CMK (cell line): ENCODE data around the gene ARID1B.

Experiments
- DNase-seq: peaks from one replicate; pipeline ENCODE4 v3.0.0-alpha.2; 2010; ENCODE audit warnings: low read depth

Gene ARID1B

DNA sequence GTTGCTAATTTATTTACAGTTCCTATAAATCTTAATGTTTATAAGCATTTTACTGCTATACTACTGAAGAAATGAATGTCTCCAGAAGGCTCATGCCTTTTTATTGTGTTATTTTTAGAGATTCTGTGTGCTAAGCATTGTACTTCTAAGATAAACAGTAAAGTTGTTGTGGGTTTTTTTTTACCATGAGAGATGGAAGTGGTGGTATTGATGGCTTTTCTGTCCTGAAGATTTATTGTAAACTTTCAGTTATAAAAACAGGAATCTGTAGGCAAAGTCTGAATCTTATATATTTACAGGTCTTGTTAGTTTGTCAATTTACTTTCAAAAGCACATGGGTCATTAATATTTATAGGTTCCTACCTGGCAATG, 299.3 kb downstream of the ARID1B start:
- no peak for DNase-seq

DNA sequence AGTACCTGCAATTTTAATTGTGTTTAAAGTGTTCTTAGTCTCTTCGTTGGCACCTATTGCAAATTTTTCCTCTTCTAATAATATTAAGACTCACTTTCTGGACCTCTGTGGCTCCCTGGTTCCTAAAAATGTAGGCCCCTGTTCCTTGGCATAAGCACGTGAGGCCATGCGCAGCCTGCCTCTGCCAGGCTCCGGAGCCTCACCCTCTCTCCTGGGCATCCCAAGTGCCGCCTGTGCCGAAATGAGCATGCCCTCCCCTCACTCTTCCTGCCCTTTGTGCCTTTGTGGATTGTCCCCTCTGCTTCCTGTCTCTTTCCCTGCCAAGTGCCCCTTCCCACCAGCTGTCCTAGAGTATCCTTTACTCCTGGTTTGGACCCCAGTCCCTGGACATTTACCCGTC, 300.1 kb downstream of the ARID1B start:
- DNase-seq = no peak

DNA sequence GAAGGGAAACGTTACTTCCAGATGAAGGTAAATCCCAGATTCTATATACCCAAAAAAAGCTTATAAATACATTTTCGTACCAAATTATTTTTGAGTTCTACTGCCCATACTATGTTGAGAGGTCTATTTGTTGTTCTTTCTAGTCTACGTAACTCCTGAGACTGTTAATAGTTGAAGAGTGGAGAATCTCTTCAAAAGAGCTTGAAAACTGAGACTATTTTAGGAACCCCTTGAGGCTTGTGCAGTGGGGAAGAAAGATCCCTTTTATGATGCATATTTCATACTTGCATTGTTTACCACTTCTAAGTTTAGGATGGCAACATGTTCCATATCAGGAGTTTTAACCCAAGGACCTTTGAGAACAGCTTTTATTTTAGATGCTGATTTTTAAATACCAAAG, 301.1 kb downstream of the ARID1B start:
- DNase-seq = no peak

DNA sequence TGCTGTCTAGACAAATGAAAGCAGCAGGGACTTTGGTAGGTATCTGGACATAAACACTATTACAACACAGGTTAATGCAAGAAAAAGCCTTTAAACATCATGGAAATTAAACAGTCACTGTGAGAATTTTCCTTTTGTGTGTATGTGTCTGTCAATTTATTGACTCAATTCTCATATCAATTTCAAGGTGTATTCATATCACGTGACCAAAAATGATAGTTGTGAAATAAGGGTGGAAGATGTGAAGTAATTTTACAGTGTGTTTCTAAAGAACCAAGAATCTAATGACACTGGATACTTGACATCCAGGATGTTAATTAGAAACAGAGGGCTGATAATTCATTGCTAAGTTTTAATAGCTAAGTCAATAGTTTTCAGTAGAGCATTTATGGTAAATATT, 302.1 kb downstream of the ARID1B start:
- no peak for DNase-seq

DNA sequence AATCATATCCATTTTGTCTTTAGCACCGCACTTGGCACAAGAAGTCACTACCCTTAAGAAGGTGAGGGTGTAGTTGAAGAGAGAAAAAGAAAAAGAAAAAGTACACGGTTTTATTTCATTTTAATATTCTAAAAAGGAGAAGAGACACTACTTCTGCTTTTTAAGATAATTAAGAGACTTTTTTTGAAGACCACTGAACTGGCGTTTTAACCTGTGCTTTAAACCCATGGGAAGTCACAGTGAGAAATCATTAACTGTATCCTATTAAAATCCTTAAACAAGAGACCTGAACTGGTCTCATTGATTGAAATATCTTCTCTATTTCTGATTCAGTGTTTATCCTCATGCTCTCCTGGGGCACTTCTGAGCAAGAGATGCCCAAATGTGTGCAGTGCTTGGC, 302.6 kb downstream of the ARID1B start:
- no peak for DNase-seq

DNA sequence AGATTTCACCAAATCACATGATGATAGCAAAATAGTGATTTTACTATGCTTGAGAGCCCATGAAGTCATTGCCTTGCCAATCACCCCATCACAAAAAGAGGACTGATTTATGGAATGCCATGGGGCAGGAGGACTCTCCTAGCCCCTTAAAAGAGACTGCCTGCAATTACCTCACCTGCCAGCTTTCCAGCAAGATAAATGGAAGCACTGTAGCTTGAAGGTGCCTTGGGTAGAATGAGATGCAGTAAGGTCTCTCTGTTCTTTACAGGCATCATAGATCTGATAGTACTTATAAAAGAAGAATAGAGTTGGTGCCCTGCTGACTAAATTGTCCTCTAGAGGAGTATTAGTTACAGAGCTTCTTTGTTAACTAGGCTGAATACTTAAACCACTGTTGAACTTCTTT, 303.8 kb downstream of the ARID1B start:
- DNase-seq = no peak

DNA sequence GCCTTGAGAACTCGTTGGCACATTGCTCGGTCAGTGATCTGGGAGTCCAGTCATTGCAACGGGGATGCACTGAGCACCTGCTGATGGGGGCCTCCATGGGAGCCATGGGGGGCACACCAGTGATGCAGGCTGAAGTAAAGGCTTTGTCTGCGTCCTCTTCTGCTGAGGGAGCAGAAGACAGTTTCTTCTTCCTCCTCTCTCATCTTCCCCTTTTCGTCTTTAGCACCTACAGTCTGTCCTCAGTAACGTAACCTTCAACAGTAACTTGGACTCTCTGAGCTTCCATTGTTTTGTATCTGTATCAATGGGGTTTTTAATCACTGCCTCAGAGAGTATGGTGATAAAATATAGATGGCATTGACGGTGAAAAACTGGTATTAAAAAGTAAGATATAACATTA, 306.2 kb downstream of the ARID1B start:
- no peak for DNase-seq

DNA sequence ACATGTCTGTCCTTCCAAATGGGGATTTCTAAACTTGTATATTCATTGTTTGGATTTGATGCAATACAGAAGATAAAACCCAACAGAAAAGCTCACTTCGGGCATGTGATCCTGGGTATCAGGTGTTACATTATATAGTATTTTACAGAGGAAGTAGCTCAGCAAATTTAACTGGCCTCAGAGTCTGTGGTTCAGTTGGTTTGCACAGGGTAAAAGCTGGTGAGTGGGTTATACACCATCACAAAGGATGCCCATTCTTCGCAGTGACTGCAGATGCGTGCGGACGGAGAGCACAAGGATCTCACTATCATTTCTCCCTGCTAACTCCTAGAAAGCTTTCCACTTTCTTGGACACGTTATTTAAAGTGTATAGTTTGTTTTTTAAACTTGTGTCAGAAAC, 309.5 kb downstream of the ARID1B start:
- no peak for DNase-seq

DNA sequence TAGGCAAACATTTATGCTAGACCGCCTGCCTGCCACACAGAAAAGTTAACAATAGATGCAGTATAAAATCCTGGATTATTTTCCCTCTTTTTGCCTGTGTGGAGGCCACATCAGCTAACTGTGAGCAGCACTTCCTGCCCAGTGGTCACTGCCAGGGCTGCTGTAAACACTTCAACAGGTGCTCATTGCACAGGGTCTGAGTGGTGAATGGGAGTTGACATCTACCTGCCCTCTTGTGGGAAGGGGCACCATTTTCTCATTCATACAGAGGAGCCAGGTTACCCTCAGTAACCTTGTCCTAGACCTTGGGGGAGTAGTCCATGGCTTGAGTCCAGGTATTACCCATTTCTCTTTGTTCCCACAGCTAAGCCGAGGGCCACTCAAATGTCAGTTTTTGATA, 310.8 kb downstream of the ARID1B start:
- DNase-seq = no peak

DNA sequence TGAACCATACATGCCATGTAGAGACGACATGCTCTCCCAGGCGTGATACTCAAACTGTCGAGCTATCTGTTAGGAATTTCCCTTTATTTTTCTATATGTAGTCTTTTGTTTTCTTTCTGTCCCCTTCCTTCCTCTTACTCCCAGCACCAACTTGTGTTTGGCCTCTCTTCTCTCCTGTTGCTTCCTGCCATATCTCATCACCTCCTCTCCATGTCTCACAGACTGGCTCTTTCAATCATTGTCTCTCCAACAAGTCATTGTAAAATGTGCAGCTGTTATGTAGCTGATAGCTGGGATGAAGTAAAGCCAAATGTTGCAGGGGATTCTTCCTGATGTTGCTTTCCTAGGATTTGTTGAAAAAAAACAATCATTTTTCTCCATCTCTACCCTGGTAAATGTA, 311.7 kb downstream of the ARID1B start:
- DNase-seq = no peak

DNA sequence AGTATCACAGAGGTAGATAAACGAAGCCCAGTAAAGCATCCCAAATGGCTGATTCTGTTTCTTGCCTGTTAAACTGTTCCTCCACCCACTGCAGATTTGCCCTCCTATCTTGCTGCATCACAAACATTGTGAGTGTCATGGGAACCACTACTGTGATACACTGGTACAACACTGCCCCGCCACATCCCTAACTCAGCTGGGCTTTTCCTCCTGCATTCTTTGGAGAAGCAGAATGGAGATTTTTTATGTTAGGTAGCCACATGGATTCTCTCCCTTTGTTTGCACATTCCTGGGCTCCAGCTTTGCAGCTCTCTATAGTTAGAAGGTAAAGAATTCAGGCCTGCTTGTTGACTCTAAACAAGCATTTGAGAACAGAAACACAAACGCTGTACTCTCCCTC, 312.1 kb downstream of the ARID1B start:
- no peak for DNase-seq

DNA sequence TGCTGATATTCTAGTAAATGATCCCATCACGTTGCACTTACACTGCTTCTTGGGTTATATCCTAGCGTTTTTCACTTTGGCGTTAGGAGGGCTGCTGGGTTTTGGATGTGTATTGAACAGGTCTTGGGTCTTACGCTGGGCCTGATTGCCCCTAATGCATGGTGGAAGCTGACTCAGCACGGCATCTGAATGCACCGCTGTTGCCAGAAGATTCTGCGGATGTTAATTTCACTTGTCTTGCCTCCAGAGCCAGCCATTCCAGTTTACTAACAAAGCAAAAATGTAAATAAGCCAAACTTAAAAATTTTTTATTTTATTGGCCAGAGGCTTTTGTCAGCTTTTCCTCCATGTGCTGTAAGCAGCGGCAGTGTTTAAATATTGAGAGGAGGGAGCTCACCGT, 312.7 kb downstream of the ARID1B start:
- DNase-seq = no peak

DNA sequence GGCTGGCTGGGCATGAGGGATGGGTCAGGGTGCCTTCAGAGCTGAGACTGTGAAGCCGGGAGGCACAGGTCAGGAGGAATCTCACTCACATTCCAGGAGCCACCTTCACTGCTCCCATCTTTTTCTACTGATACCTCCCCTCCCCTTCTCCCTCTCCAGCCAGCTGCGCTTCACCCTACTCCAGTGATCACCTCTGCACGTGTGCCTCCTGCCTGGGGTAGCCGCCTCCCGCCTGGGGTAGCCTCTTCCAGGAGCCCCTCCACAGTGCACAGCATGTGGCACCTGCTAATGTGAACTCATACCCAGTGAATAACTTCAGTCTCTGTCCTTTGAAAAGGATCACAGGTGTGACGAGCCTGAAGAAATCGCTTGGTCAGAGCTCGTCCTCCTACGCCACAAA, 313.6 kb downstream of the ARID1B start:
- no peak for DNase-seq

DNA sequence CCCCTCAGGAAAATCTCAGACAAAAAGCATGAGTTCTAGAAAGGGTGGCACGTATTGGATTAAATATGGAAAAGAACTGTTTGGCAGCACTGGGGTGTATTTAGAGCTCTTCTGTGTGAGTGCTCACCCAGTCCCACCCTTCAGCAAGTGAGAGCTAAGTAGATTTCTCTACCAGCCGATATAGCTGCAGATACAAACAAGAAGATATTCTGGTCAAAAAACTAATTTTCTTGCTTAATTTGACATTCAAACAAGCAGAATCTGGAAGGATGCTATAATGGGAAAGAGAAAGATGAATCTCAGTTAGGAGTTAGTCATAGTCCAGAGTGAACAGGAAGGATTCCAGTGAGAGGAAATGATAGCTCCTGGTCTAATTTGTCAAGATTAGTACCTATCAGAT, 314.1 kb downstream of the ARID1B start:
- no peak for DNase-seq

DNA sequence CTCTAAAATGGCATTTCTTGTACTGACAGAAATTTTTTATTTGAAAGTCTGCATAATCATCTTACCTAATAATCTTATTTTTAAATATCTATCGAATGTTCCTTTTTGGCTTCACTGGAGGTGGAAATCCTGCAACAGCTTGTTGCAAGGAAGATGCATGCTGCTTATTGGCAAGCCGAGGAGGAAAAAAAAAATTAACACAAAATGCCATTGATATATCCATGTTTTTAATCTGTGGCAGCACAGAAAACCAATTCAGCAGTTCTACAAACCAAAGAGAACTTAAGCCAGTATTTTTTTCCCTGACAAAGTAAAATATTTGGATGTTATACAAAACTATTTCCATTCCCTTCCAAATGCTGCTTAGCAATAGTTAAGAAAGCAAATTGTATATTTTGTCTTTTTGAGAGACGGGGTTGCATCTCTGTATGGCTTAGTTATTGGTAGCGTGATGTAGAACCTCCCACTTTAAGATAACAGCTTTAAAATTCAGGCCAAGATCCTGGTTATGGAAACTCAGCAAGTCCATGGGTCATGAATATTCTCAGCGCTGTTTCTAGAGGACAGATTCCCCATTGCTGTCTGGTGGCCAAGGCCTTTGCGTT, 314.8 kb downstream of the ARID1B start:
- DNase-seq = no peak

DNA sequence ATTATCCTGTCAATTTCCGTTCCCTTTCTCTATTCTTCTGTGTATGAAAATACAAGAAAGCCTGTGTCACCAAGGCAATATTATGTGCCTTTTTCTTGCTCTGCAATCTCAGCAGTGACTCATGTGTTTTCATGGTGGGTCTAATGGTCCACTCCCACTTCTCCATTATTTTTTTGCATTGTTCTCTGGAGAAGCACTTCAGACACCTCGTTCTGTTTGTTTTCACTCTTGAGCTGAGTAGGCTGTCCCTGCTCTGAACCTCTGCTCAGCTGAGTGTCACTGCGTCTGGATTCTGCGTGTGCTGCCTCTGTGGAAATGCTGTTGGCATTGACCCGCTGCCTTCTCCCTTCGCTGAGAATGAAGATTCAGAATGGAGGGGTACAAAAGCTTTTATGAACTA, 315.6 kb downstream of the ARID1B start:
- no peak for DNase-seq

DNA sequence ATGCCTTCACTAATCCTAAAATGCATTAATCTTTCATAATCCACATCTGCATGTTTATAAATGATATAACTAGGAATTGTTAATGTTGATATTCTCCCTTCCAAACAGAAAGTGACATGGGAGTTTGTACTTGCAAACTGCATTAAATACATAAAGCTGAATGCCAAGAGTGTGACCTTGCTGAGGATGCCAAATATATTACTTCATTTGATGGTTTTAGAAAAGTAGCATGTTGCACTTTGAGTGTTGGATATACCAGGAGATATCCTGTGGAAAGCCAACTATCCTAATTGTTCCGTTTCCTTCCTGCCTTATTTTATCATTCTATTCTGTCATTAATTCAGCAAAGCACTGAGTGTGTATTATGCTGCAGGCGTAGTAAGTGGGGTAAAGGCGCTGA, 316.4 kb downstream of the ARID1B start:
- no peak for DNase-seq

DNA sequence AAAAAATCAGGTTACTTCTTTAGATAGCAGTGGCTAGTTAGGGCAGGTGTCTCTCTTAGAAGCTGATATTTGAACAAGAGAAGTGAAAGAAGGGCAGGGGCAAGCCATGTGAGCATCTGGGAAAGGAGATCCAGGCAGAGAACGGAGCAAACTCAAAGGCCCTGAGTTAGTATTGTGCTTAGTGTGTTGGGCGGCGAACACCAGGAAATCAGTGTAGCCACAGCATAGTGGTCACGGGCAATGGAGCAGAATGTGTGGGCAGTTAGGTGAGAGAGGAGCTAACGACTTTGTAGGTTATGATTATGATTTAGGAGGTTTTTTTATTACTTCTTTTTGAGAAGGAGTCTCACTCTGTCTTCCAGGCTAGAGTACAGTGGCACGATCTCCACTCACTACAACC, 316.9 kb downstream of the ARID1B start:
- no peak for DNase-seq

DNA sequence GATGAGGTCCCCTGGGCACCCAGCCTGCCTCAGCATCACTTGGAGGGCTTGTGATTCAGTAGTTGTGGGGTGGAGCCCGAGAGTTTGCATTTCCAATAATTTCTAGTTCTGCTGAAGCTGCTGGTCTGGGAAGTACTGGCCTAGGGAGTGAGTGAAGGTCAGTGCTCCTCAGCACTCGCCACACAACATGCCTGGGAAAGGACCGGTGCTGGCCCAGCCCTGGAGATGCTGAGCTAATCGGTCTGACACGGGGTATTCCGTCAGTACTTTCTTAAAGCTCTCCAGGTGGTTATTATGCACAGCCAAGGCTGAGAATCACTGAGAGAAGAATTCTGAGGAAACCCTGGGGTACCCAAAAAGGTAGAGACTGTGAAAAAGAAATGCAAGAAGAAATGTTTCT, 317.9 kb downstream of the ARID1B start:
- DNase-seq = no peak

DNA sequence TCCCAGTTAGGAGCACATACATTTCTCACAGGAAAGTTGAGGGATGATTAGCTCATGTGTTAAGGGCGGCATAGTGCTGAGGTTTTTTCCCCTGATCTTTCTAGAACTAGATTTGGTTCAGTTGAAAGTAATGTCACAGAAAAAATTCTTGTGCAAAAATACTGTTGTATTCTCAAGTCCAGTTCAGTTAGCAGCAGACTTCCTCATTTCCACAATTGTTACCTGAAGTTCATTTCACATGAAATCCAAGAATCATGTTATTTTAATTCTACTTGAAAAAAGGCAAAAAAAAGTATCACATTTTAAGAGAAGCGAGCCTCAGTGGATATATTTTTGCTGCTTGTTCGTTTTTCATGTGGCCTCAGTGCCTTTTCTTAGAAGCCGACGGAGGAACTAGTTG, 318.4 kb downstream of the ARID1B start:
- DNase-seq = no peak

DNA sequence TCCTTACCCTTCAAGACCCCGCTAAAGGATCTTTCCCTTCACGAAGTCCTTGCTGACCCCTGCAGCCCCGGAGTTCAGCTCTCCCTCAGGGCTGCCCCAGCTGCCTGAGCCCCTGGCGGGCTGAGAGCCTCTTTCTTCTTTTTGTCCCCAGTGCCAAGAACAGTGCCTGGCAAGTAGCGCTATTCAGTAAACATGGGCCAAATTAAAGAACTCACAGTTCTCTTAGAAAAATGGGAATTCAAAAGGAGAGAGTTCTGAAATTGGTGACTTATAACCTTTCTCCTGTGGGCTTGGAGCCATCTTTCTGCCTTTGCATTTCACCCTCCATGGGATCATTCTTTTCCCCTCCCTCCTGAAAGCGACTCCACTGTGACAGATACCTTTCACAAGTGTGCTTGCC, 318.9 kb downstream of the ARID1B start:
- DNase-seq = no peak

DNA sequence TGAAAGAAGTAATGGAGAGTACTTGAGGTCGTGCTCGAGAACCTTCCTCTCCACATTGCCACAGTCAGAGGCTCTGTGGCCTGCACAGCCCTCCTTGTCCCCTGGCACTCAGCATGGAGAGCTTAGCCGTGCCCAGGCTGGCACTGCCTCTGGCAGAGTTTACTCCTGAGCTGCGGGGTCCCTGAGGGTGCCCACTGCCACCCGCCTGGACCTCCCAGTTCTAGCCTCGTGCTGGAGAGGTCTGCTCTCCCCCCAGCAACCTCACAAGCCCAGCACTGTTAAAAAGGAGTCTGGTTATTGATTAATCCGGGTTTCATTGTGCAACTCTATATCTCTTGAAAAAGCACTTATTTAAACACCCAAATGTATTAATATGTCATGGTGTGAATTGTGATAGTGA, 319.3 kb downstream of the ARID1B start:
- DNase-seq = no peak

DNA sequence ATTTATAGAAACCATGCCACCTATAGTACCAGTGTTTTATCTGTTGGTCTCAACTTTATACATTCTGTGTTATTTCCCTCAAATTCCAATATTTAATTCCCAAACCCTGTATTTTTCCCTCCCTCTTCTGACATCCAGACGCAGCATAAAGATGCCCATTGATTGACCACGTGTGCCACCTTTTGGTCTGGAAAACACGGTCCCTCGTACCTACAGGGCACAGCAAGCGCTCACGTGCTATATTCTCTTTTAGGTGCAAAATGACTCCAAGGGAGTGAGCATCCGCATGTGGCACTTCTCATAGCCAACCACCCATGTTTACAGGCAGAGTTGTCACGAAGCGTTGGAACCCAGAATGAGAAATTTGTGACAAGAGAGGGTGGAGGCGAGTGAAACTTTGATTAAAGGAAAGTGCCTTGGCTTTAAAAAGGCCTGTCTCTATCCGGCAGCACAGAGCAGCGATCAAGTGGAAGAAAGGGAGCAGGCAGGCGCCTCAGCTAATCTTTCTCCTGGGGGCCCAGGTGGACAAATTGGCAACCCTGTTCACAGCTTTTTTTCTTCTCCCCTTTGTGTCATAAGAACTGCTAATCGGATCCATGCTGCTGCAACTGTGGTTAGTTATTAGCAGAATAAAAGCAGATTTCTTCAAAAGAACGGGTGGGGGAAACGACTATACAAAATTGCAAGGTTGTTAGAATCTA, 320.2 kb downstream of the ARID1B start:
- no peak for DNase-seq

DNA sequence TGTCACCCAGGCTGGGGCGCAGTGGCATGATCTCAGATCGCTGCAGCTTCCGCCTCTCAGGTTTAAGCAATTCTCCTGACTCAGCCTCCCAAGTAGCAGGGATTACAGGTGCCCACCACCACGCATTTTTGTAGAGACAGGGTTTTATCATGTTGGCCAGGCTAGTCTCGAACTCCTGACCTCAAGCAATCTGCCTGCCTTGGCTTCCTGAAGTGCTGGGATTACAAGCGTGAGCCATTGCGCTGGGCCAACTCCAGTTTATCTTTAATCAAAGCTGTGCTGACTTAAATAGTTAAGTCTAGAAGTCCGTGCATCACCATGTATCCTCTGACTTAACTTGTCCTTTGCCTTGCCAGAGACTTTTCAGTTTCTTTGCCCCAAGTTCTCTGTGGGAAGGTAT, 321.8 kb downstream of the ARID1B start:
- no peak for DNase-seq
